RWPE2 (cell line): ENCODE data around the gene CRYBG1.

Source experiments
- ATAC-seq: fragments of 200-7000 bp; cut with Tn5 transposase; 3 replicates; pipeline ENCODE4 v1.9.1; 2021; ENCODE audit warnings: low read depth
- DNase-seq: peaks from one replicate; pipeline ENCODE4 v3.0.0-alpha.2; 2020; ENCODE audit warnings: low spot score
- H3K27ac ChIP-seq: fragments of 450-650 bp; 2 replicates; pipeline ENCODE4 v1.5.1; 2017; ENCODE audit warnings: mild to moderate bottlenecking; ENCODE audit not compliant: poor library complexity, severe bottlenecking
- H3K27me3 ChIP-seq: fragments of 250-450 bp; sonication (Bioruptor Pico); 2 replicates; pipeline ENCODE4 v1.5.1; 2021; ENCODE audit warnings: mild to moderate bottlenecking, moderate library complexity; ENCODE audit not compliant: insufficient read depth, poor library complexity, severe bottlenecking
- H3K36me3 ChIP-seq: fragments of 250-450 bp; sonication (Bioruptor Pico); 2 replicates; pipeline ENCODE4 v1.5.1; 2020; ENCODE audit warnings: low read depth, mild to moderate bottlenecking, moderate library complexity
- H3K4me1 ChIP-seq: fragments of 250-450 bp; sonication (Bioruptor Pico); 2 replicates; pipeline ENCODE4 v1.5.1; 2021; ENCODE audit warnings: mild to moderate bottlenecking, moderate library complexity; ENCODE audit not compliant: insufficient read depth, poor library complexity, severe bottlenecking
- H3K4me3 ChIP-seq: fragments of 250-450 bp; sonication (Bioruptor Pico); 2 replicates; pipeline ENCODE4 v1.5.1; 2021; ENCODE audit warnings: mild to moderate bottlenecking, moderate library complexity; ENCODE audit not compliant: severe bottlenecking
- H3K9me3 ChIP-seq: fragments of 250-450 bp; sonication (Bioruptor Pico); 2 replicates; pipeline ENCODE4 v1.5.1; 2021; ENCODE audit warnings: mild to moderate bottlenecking, moderate library complexity; ENCODE audit not compliant: severe bottlenecking
- TF ChIP-seq, protein P1 (sequence below): fragments of 450-650 bp; IDR thresholded peaks from one replicate; pipeline ENCODE4 v1.5.1; 2017; ENCODE audit warnings: mild to moderate bottlenecking, moderate library complexity; ENCODE audit not compliant: poor library complexity, severe bottlenecking

Gene CRYBG1

DNA sequence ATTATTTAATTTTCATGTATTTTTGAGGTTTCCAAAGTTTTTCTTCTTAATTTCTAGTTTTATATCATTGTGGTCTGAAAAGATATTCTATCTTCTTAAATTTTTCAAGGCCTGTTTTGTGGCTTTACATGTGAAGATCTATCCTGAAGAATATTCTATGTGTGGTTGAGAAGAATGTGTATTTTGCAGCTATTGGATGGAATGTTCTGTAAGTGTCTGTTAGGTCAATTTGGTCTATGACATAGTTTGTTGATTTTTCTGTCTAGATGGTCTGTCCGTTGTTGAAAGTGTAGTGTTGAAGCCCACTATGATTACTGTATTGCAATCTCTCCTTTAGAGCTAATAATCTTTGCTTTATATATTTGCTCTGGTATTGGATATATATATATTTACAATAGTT lies 125.7 kb downstream of the CRYBG1 start:
- no peak overlapping the region for H3K27ac ChIP-seq
- no peak for DNase-seq
- peaks cover 21% of the 10 kb centered on the region for H3K4me1 ChIP-seq
- H3K9me3 ChIP-seq: no peaks in the 10 kb centered on the region
- H3K4me3 ChIP-seq: no peak overlapping the region
- H3K27me3 ChIP-seq: no peaks in the 10 kb centered on the region
- no peak for ATAC-seq
- TF ChIP-seq, protein P1, sequence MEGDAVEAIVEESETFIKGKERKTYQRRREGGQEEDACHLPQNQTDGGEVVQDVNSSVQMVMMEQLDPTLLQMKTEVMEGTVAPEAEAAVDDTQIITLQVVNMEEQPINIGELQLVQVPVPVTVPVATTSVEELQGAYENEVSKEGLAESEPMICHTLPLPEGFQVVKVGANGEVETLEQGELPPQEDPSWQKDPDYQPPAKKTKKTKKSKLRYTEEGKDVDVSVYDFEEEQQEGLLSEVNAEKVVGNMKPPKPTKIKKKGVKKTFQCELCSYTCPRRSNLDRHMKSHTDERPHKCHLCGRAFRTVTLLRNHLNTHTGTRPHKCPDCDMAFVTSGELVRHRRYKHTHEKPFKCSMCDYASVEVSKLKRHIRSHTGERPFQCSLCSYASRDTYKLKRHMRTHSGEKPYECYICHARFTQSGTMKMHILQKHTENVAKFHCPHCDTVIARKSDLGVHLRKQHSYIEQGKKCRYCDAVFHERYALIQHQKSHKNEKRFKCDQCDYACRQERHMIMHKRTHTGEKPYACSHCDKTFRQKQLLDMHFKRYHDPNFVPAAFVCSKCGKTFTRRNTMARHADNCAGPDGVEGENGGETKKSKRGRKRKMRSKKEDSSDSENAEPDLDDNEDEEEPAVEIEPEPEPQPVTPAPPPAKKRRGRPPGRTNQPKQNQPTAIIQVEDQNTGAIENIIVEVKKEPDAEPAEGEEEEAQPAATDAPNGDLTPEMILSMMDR: no peak
- no peaks in the 10 kb centered on the region for H3K36me3 ChIP-seq

DNA sequence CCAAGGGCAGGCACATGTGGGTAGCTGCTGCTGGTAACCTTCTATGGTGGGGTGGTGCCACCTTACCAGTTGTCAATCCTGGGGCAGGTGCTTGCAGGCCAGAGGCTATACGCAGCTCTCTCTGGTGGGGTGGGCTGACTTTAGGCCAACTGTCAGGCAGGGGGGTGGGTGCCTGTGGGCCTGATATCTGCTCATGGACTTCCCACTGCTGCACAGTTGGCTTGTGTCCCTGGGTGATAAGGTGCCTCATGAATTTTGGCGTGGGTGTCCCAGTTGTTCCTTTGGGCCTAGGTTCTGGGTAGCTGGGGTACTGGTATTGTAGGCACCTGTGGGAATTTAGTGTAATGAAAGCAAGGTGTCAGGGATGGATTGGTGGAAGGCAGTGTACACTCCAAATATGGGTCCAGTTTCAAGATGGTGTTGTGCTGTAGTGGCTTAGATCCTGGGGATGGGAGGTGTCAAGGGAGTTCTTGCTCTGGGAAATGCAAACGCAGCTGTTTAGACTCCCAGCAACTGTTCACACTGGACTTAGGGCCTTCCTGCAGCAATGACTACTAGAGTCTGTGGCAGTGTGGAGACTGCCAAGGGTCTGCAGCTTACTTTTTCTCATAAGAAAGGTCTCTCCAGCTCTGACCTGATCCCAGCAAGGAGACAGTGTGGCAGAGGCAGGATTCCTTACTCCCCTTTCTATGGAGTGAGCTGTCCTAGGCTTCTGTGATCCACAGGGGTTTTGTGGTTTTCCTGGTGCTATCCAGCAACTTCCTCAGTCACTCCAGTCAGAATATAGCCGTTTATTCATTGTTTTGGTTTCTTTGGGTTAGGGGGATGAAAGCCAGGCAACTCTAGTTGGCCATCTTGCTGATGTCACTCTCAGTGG lies 128.2 kb downstream of the CRYBG1 start:
- H3K27ac ChIP-seq: peak overlapping the region; percentile 60
- ATAC-seq (peak; percentile 39; the same call in 1 of the 3 replicates), DNase-seq (no peak)
- H3K4me3 ChIP-seq: no peak overlapping the region
- no peaks in the 10 kb centered on the region for H3K27me3 ChIP-seq
- no peaks in the 10 kb centered on the region for H3K36me3 ChIP-seq
- TF ChIP-seq, protein P1: no peak
- no peaks in the 10 kb centered on the region for H3K9me3 ChIP-seq
- peaks cover 21% of the 10 kb centered on the region for H3K4me1 ChIP-seq

DNA sequence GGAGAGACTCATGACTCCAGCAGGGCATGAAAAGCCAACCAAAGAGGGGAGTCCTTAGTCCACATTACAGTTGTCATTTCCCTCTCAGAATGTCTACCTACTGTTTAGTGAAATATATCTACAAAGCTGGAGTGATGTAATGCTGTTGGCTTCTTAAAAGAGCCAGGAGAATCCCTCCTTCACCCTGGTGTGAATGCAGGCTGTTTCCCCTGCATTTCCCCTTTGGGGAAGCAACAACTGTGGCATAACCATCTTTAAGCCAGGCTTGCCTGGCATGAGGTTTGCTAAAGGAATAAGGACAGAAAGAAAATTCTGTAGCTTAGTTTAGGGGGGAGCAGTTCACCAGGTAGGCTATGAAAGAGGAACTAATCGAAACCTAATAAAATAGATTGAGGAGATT lies 129.5 kb downstream of the CRYBG1 start:
- peaks cover 27% of the 10 kb centered on the region for H3K4me1 ChIP-seq
- TF ChIP-seq, protein P1: no peak
- peak; percentile 20 for ATAC-seq

DNA sequence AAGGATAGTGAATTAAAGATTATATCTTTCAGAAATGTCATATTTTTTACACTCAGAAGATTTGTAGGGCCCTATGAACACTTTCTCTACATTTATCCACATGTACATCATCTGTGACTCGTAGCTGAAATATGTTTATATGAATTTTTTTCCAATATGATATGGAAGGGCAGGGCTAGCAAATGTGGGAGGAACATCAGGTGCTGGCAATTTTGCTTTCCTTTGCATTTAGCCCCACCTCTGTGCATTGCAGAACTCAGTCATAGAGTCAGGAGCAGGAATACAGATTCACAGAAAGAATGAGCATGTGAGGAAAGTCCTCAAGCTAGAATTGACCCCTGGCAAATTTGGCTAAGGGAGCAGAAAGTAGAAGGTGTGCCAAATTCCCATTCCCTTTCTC lies 129.9 kb downstream of the CRYBG1 start:
- H3K4me3 ChIP-seq: no peak overlapping the region
- H3K36me3 ChIP-seq: no peaks in the 10 kb centered on the region
- peak overlapping the region; percentile 60 for H3K27ac ChIP-seq
- ATAC-seq: peak; percentile 87
- TF ChIP-seq, protein P1: no peak
- H3K27me3 ChIP-seq: no peaks in the 10 kb centered on the region
- DNase-seq: no peak
- H3K9me3 ChIP-seq: no peaks in the 10 kb centered on the region
- peaks cover 31% of the 10 kb centered on the region for H3K4me1 ChIP-seq

More for the DNA sequence above, 129.5 kb downstream of the CRYBG1 start:
- Histone ChIP-seq H3K27me3 (no peaks in the 10 kb centered on the region), H3K36me3 (no peaks in the 10 kb centered on the region), H3K4me3 (no peak overlapping the region), H3K27ac (peak overlapping the region; percentile 60), H3K9me3 (no peaks in the 10 kb centered on the region)
- DNase-seq: no peak

DNA sequence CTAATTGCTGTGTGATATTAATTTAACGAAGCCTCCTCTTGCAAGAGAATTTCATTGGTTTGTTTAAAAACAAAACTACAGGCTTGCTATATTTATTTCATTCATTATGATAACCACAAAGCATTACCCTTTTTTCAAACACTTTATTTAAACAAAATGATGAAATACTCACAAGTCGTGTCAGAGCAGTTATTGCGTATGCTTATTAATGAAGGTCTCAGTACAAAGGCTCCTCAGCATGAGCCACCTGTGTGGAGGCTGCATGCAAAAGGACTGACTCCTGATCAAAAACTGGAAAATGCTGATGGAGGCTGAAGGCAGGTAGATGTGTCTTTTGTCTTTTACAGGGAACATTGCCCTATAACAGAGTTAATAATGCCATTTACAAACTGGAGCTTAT lies 130.5 kb downstream of the CRYBG1 start:
- ATAC-seq (no peak), DNase-seq (no peak)
- H3K9me3 ChIP-seq: no peaks in the 10 kb centered on the region
- no peaks in the 10 kb centered on the region for H3K36me3 ChIP-seq
- TF ChIP-seq, protein P1: no peak
- H3K4me1 ChIP-seq: peaks cover 36% of the 10 kb centered on the region
- no peaks in the 10 kb centered on the region for H3K27me3 ChIP-seq
- H3K4me3 ChIP-seq: no peak overlapping the region
- peak overlapping the region; percentile 60 for H3K27ac ChIP-seq
